Ovary (tissue), 3 donors: Measurements from ENCODE around the gene PRTG.

Experiments
- EP300 ChIP-seq: sonication (generic); formaldehyde crosslinking; IDR thresholded peaks from one replicate; pipeline ENCODE4 v1.6.1; 2017; ENCODE audit warnings: antibody characterized with exemption
- POLR2A ChIP-seq: fragments of 450-650 bp; IDR thresholded peaks from one replicate; pipeline ENCODE4 v1.6.1; 2017; ENCODE audit warnings: antibody characterized with exemption, mild to moderate bottlenecking, moderate library complexity
- TF ChIP-seq, protein P1 (sequence below), 3 donors: fragments of 450-650 bp in 2 of 3; fragments of 200-600 bp in 1 of 3; IDR thresholded peaks; one replicate each; pipeline versions ENCODE4 v1.5.1 to v1.8.0; 2016 to 2022; ENCODE audit warnings: antibody characterized with exemption in 3 of 3, mild to moderate bottlenecking in 1 of 3
- donor health status: DM: no; HTN: no; CAD: no.

DNA sequence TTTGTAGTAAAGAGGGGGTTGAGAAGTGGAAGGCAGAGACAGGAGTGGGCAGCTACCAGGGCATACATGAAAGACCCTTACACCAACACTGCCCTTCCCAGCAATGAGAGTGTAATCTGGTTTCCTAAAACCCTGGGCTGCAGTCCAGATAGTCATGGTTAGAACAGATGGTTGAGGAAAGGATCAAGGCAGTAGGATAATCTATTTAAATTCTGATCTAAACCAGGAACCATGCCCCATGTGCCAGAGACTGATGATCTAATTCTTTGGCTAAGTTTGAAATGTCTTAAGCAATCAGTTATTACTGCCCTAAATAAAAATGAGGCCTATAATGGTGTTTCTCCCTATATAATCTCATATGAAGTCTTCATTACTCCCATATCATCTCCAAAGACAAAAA, 59.6 kb downstream of the PRTG start:
- TF ChIP-seq, protein P1, sequence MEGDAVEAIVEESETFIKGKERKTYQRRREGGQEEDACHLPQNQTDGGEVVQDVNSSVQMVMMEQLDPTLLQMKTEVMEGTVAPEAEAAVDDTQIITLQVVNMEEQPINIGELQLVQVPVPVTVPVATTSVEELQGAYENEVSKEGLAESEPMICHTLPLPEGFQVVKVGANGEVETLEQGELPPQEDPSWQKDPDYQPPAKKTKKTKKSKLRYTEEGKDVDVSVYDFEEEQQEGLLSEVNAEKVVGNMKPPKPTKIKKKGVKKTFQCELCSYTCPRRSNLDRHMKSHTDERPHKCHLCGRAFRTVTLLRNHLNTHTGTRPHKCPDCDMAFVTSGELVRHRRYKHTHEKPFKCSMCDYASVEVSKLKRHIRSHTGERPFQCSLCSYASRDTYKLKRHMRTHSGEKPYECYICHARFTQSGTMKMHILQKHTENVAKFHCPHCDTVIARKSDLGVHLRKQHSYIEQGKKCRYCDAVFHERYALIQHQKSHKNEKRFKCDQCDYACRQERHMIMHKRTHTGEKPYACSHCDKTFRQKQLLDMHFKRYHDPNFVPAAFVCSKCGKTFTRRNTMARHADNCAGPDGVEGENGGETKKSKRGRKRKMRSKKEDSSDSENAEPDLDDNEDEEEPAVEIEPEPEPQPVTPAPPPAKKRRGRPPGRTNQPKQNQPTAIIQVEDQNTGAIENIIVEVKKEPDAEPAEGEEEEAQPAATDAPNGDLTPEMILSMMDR (IDR thresholded peaks at IDR 0.05) = no peak
- TF ChIP-seq POLR2A (no peak), EP300 (no peak)
